Type B pancreatic cell (in vitro differentiated cells): ENCODE measurements around the gene RADIL. TPM values are rescaled to one million over a fixed set of nuclear protein-coding genes. Genes with fewer than 3 reads are reported as not detected.
A peak's percentile ranks its signal among the peaks of the same experiment; 100 is the strongest.

Source experiments
- DNase-seq: peaks from one replicate; pipeline ENCODE4 v3.0.0; 2021; ENCODE audit warnings: mixed read lengths; ENCODE audit not compliant: unreplicated experiment; ENCODE audit errors: extremely low spot score
- H3K27ac Mint-ChIP-seq: 2 replicates; pipeline ENCODE4 v1.8.0; 2021; ENCODE audit warnings: mild to moderate bottlenecking, mixed read lengths
- H3K27me3 Mint-ChIP-seq: 2 replicates; pipeline ENCODE4 v1.8.0; 2021; ENCODE audit warnings: mixed read lengths
- H3K36me3 Mint-ChIP-seq: 2 replicates; pipeline ENCODE4 v1.8.0; 2021; ENCODE audit warnings: mixed read lengths
- H3K4me1 Mint-ChIP-seq: one replicate; pipeline ENCODE4 v1.8.0; 2021; ENCODE audit warnings: mixed read lengths; ENCODE audit not compliant: unreplicated experiment
- H3K4me3 Mint-ChIP-seq: 2 replicates; pipeline ENCODE4 v1.8.0; 2021; ENCODE audit warnings: mild to moderate bottlenecking, mixed read lengths
- H3K9me3 Mint-ChIP-seq: 2 replicates; pipeline ENCODE4 v1.8.0; 2021; ENCODE audit warnings: mixed read lengths
- total RNA-seq: library from RNA; stranded (reverse); gene quantifications from 2 replicates; pipeline ENCODE4 v1.2.1, GENCODE V29; 2021; ENCODE audit warnings: low replicate concordance
- TF ChIP-seq, protein P1 (sequence below): fragments of 200-600 bp; sonication (generic); conservative IDR thresholded peaks from 2 replicates; pipeline ENCODE4 v1.5.0; 2021; ENCODE audit warnings: antibody characterized with exemption, mild to moderate bottlenecking

Gene RADIL
- total RNA-seq, 1 donor from 2014 or later = 11.8 TPM

DNA sequence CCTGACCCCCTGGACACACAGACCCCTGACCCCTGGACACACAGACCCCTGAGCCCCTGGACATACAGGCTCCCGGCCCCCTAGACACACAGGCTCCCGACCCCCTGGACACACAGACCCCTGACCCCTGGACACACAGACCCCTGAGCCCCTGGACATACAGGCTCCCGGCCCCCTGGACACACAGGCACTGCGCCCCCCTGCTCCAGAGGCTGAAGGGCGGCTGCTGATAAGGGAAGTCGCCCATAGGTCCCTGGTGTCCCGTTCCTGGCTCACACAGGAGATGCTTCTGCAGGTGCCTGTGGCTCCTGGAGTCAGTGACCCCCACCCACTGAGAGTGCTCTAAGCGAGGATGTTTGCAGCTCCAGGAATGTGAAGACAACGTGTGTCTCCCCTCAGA, 111.8 kb downstream of the RADIL start:
- Mint-ChIP-seq H3K4me1 (peaks cover 16% of the 10 kb centered on the region), H3K27me3 (no peaks in the 10 kb centered on the region), H3K4me3 (no peak overlapping the region), H3K9me3 (no peaks in the 10 kb centered on the region), H3K36me3 (peaks cover 4% of the 10 kb centered on the region), H3K27ac (no peak overlapping the region)
- TF ChIP-seq, protein P1, sequence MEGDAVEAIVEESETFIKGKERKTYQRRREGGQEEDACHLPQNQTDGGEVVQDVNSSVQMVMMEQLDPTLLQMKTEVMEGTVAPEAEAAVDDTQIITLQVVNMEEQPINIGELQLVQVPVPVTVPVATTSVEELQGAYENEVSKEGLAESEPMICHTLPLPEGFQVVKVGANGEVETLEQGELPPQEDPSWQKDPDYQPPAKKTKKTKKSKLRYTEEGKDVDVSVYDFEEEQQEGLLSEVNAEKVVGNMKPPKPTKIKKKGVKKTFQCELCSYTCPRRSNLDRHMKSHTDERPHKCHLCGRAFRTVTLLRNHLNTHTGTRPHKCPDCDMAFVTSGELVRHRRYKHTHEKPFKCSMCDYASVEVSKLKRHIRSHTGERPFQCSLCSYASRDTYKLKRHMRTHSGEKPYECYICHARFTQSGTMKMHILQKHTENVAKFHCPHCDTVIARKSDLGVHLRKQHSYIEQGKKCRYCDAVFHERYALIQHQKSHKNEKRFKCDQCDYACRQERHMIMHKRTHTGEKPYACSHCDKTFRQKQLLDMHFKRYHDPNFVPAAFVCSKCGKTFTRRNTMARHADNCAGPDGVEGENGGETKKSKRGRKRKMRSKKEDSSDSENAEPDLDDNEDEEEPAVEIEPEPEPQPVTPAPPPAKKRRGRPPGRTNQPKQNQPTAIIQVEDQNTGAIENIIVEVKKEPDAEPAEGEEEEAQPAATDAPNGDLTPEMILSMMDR = no peak
- DNase-seq = no peak

DNA sequence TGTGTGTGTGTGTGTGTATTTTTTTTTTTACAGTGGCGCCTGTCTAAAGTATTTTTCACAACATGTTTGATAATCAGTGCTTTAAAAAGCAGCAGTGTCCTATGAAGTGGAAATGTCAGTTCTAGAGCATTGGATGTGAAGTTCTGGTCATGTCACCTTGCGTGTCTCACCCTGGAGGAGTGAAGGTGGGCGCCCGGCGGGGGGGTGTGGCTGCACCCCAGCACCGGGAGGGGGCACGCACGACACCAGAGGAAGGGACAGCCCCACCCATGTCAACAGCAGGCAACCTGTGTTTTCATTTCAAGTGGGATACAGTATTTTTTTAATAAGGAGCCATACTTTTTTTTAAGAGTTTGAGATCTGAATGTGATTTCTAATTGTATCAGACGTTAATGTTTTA, 112.6 kb downstream of the RADIL start:
- Mint-ChIP-seq H3K4me3 (no peak overlapping the region), H3K4me1 (peaks cover 11% of the 10 kb centered on the region), H3K36me3 (peaks cover 4% of the 10 kb centered on the region), H3K27ac (peak overlapping the region; percentile 68), H3K9me3 (no peaks in the 10 kb centered on the region), H3K27me3 (no peaks in the 10 kb centered on the region)
- TF ChIP-seq, protein P1 = no peak
- no peak for DNase-seq

DNA sequence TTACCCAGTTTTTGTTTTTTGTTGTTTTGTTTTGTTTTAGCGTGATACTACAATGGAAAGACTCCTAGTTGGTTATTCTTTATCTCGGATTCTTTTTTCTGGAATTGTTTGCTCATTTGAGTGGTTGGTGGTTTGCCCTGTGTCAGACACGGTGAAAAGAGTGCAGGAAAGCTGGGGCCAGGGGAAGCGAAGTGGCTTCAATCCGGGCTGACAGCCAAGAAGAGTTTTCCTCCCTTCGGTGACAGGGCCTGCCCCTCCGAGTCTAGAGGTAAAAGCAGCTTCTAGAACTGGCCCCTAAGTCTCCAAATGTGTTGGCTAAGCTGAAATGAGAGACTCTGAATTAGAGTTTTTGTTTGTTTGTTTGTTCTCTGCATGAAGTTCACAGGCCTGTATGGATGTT, 113.8 kb downstream of the RADIL start:
- TF ChIP-seq, protein P1 = no peak
- Mint-ChIP-seq H3K4me3 (no peak overlapping the region), H3K27ac (no peak overlapping the region), H3K27me3 (no peaks in the 10 kb centered on the region), H3K9me3 (no peaks in the 10 kb centered on the region), H3K4me1 (peaks cover 7% of the 10 kb centered on the region), H3K36me3 (peaks cover 4% of the 10 kb centered on the region)
- DNase-seq = no peak

DNA sequence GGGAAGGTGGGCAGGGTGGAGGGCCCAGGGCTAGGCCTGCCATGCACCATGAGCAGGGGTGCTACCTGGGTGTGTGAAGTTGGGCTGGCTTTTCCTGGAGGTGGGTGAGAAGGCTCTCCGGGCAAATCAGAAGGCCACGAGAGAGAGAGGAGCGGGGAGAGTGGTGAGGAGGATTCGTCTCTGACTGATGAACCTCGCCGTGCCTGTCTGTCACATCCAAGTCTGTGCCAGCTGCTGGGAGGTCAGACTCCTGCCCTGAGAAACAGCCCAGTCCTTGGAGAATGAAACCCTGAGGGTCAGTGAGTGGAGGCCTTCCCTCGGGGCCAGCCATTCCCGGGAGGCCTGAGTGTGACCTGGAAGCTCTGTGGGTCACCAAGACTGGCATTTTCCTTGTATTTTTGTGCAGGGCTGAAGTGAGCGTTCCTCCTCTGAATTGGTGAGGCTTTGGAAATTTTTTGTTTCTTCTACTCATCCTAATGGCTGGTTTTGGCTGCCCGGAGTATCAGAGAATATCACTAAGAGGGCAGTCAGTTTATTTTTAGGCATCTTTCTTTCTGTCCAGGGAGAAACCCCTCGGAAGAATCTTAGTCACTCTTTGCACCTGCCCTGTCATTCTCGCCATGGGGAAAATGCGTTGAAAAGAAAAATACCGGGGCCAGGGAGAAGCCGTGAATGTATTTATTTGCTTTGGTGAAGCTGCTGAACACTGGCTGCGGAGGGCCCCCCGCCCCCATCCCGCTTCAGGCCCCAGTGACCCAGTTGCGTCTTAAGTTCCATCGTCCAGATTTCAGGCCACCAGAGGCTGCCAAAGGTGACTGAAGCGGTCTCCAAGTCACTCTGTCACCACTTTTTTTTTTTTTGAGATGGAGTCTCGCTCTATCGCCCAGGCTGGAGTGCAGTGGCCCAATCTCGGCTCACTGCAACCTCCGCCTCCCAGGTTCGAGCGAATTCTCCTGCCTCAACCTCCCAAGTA, 114.6 kb downstream of the RADIL start:
- Mint-ChIP-seq H3K27ac (no peak overlapping the region), H3K4me3 (no peak overlapping the region), H3K4me1 (no peaks in the 10 kb centered on the region), H3K27me3 (no peaks in the 10 kb centered on the region), H3K9me3 (no peaks in the 10 kb centered on the region), H3K36me3 (peaks cover 4% of the 10 kb centered on the region)
- DNase-seq = no peak
- TF ChIP-seq, protein P1 = no peak

DNA sequence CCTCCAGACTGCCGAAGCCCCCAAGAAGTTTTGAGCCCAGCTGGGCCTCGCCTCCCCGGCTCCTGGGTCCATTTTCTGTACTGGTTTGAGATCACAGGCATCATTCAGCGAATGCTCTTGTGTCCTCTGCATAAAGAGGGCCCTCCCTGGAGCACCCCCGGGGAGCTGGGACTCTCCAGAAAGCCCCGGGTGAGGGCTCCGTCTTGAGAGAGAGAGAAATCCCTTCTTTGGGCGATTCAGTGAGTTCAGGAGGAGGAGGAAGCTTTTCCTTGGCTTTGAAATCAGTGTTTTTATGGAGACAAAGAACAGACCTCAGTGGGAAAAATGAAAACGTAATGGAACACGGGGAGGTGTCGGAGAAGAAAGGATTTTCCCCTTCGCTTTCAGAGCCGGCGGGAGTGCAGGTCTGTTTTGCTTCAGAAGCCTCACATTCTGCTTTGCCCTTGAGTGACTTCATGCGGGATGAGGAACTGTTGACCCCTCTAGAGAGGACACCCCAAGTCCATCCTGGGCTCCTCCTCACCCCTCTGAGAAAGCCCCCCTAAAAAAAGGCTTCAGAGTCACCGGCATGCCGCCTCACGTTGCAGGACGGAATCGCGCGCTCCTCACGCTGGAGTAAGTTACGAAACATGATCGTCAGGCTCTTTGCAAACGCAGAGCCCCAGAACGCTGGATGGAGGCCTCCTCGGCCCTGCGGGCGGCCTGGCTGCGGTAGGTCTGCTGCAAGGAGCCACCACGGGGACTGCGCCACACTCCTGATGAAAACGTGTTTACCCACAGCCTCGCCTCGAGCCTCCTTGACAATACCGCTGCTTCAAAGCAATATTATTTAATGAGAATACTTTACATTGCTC, 116.6 kb downstream of the RADIL start:
- Mint-ChIP-seq H3K4me3 (no peak overlapping the region), H3K9me3 (no peaks in the 10 kb centered on the region), H3K27ac (peak overlapping the region; percentile 16), H3K27me3 (no peaks in the 10 kb centered on the region), H3K36me3 (peaks cover 9% of the 10 kb centered on the region), H3K4me1 (no peaks in the 10 kb centered on the region)
- TF ChIP-seq, protein P1 = no peak
- no peak for DNase-seq
